RWPE1 (cell line): ENCODE results near the gene HSD17B11.

Experiments used
- CTCF ChIA-PET: fragments of 350-600 bp; sonication (Branson Sonifier 250); formaldehyde crosslinking; extraction: SDS; loops from one replicate; lab custom pipeline; 2021; lab: Yijun Ruan, JAX
- POLR2A ChIA-PET: fragments of 400-600 bp; formaldehyde crosslinking; extraction: SDS; loops from one replicate; lab custom pipeline; 2020; ENCODE audit warnings: antibody characterized with exemption; ENCODE audit not compliant: low non-redundant PET; lab: Yijun Ruan, JAX
- DNase-seq: peaks from one replicate; pipeline ENCODE4 v3.0.0; 2012; ENCODE audit warnings: low spot score
- H3K27ac ChIP-seq: fragments of 450-650 bp; 2 replicates; pipeline ENCODE4 v1.5.1; 2017
- TF ChIP-seq, protein P1 (sequence below): fragments of 450-650 bp; conservative IDR thresholded peaks from 2 replicates; pipeline ENCODE4 v1.5.1; 2017; ENCODE audit warnings: low read depth, mild to moderate bottlenecking

Gene HSD17B11

DNA sequence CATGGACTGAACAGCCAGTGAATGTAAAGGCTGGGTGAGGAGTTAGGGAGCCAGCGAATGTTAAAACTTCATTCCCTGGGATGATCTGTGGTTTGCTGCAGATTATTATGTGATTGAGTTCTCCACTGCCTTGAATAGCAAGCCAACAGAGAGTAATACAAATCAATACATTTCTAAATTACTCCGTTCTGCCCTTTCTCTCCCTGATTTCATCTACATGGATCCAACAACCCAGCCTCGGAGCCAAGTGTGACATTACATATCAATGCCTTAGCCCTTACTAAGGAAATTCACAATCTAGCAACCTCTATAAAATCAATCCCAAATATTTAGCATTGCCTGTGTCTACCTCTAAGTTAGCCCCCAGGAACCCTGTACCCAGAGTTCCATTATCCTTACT is 79.3 kb downstream of the HSD17B11 start:
- CTCF ChIA-PET, result no interaction called here
- POLR2A ChIA-PET, result no interaction called here
- no peak overlapping the region for H3K27ac ChIP-seq
- DNase-seq, result no peak
- TF ChIP-seq, protein P1, sequence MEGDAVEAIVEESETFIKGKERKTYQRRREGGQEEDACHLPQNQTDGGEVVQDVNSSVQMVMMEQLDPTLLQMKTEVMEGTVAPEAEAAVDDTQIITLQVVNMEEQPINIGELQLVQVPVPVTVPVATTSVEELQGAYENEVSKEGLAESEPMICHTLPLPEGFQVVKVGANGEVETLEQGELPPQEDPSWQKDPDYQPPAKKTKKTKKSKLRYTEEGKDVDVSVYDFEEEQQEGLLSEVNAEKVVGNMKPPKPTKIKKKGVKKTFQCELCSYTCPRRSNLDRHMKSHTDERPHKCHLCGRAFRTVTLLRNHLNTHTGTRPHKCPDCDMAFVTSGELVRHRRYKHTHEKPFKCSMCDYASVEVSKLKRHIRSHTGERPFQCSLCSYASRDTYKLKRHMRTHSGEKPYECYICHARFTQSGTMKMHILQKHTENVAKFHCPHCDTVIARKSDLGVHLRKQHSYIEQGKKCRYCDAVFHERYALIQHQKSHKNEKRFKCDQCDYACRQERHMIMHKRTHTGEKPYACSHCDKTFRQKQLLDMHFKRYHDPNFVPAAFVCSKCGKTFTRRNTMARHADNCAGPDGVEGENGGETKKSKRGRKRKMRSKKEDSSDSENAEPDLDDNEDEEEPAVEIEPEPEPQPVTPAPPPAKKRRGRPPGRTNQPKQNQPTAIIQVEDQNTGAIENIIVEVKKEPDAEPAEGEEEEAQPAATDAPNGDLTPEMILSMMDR, result no peak

DNA sequence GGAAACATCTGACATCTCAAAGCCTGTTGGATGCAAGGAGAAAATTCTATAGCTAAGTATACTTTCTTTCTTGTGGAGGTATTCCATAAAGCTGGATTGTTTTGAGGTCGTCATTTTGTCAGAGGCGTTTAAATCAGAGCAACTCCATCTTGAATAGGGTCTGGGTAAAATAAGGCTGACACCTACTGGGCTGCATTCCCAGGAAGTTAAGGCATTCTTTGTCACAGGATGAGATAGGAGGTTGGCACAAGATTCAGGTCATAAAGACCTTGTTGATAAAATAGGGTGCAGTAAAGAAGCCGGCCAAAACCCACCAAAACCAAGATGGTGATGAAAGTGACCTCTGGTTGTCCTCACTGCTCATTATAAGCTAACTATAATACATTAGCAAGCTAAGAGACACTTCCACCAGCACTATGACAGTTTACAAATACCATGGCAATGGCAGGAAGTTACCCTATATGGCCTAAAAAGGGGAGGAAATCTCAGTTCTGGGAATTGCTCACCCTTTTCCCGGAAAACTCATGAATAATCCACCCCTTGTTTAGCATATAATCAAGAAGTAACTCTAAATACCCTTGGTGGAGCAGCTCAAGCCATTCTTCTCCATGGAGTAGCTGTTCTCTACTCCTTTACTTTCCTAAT is 80.2 kb downstream of the HSD17B11 start:
- ChIA-PET CTCF (interaction anchor here (0.6 kb wide), 1 partner anchor 21 kb away, joined by 3 read pairs; no protein-coding TSS in a partner anchor), POLR2A (no interaction called here)
- no peak overlapping the region for H3K27ac ChIP-seq
- no peak for DNase-seq
- TF ChIP-seq, protein P1, result no peak

- ChIA-PET POLR2A (no interaction called here), CTCF (no interaction called here)
- no peak for DNase-seq
- TF ChIP-seq, protein P1, result no peak
- H3K27ac ChIP-seq, result no peak overlapping the region
Observed at GRCh38 chr4:87309625-87310024, 81.4 kb downstream of the HSD17B11 start.

- TF ChIP-seq, protein P1, result no peak
- ChIA-PET CTCF (no interaction called here), POLR2A (no interaction called here)
Observed at GRCh38 chr4:87306056-87306455, 84.9 kb downstream of the HSD17B11 start.

GRCh38 chr4:87305562-87305961 is 85.4 kb downstream of the HSD17B11 start:
- DNase-seq, result no peak
- CTCF ChIA-PET, result interaction anchor here (0.6 kb wide), 1 partner anchor 1402 kb away, joined by 3 read pairs; no protein-coding TSS in a partner anchor
- no peak overlapping the region for H3K27ac ChIP-seq

More at GRCh38 chr4:87306056-87306455, 84.9 kb downstream of the HSD17B11 start:
- DNase-seq, result no peak
- H3K27ac ChIP-seq, result no peak overlapping the region

GRCh38 chr4:87304745-87305432 is 86.1 kb downstream of the HSD17B11 start:
- POLR2A ChIA-PET, result no interaction called here
- CTCF ChIA-PET, result interaction anchor here (0.6 to 0.7 kb wide), 3 partner anchors 35 to 1402 kb away, joined by 3 read pairs; partner anchors contain the start of gene NUDT9
- TF ChIP-seq, protein P1, result no peak
- H3K27ac ChIP-seq, result no peak overlapping the region
- DNase-seq, result peak; percentile 10

More at GRCh38 chr4:87305562-87305961, 85.4 kb downstream of the HSD17B11 start:
- TF ChIP-seq, protein P1, result no peak
- POLR2A ChIA-PET, result no interaction called here
